ENCODE data around the gene CPED1.
"Not testable (repeated sequence)": the region's sequence is repeated elsewhere in the genome, so short reads cannot be mapped to it uniquely, and the experiment has no call there.

Gene CPED1

DNA sequence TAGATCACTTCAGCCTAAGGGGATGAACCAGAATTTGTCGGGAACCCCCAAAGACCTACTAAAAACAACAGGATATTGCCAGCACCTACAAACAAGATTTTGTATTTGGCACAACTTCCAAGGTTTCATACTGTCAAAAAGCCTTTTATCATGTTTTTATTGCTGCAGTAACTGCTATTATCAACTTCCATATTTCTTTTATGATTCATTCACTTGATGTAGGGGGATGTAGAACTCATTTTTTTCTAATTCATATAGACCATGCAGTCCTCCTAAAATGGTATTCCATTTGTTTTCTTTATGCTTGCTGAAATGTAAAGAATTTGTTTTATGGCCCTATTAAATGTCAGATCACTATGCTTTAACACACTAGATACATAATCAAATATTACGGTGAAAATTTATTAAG, 310.3 kb downstream of the CPED1 start:
- no peak for DNase-seq

DNA sequence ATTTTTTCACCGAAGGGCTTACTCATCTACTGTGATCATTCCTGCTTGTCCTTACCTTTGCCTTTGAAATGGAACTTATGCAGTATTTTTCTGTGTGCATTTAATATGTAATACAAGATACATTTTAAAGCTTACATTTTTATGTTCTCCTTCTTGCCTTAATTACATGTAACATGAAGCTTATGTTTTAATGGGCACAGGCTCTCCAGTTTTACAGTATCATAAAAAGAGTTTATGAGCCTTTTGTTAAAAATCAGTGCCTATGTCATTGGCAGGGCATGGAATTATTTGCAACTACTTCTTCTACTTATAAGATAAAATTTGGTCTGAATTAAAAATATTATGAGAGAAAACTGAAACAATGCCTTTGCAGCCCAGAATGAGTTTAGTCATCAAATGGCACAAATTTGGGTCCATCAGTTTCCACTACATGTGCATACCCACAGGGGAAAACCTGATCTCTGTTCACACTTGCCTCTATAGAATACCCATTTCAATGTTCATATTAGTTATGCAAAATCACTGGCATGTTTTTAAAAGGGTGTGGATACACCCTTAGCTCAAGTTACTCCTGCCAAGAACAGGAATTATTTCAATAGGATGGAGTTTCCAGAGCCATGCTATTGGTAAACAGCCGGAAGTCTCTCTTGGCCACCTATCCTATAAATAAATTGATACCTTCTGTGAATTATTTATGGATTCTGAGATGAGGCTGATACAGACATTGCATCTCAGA, 312.3 kb downstream of the CPED1 start:
- DNase-seq = no peak

DNA sequence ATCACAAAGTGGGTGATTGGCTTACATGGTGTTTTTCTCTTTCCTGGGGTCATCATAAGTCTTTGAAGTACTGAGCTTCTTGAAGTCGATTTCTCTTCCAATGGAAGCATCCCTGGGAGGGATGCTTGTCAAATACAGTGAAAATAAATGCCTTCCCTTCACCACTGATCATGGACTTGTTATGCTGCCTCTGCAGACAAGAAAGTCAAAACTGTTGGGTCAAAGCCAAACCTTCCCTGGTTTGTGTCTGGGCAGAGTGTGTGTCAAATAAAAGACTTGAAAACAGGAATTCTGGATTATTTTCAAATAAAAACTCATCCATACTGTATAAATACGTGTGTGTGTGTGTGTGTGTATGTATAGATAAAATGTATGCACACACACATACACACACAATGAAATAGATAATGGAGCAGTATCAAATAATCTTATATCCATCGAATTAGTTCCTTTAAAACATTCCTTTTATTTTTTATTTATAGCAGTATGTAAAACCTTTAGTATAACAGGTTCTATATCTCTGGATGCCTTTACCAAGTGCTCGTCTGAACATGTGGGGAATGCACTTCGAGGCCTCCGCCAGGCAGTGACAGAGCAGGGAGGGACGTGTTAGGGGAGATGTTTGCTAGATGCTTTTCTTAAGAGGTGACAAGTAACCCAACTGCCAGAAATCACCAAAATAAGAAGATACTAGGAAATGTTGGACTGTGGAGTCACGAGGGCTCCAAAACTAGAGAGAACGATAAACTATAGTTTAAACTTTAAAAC, 313.1 kb downstream of the CPED1 start:
- DNase-seq = no peak

- DNase-seq = no peak
These were observed 313.8 kb downstream of the CPED1 start for GRCh38 chr7:121302214-121302745.

- no peak for DNase-seq
These were observed 315.1 kb downstream of the CPED1 start for GRCh38 chr7:121303422-121304101.

- no peak for DNase-seq
These were observed 315.7 kb downstream of the CPED1 start for GRCh38 chr7:121304102-121304658.

GRCh38 chr7:121305109-121305508, 316.6 kb downstream of the CPED1 start:
- no peak for DNase-seq

- DNase-seq = no peak
These were observed 318.1 kb downstream of the CPED1 start for GRCh38 chr7:121306565-121306964.

DNA sequence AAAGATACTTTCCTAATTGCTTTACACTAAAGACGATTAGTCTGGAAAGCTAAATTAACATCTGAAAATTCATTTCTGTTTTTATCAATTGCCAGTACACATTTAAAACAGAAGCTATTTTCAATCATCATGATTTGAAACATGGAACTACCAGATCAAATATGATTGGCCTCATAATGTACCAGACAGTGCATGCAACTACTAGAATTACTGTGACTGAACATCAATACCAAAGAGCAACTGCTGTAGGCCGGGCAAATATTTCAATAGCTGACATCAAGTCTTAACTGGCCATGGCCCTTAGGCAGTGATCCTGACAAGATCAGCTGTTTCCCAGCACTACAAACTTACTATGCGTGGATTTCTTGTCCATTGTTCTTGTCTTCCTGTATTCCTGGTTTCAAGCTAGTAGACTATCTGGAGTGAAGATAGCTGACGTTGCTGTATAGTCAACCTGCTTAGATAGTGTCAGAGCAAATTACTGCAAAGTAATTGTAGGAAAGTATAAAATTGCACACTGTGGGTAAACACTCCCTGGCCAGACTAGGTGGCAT, 318.6 kb downstream of the CPED1 start:
- DNase-seq = no peak

- no peak for DNase-seq
These were observed 324.8 kb downstream of the CPED1 start for GRCh38 chr7:121313220-121313792.

DNA sequence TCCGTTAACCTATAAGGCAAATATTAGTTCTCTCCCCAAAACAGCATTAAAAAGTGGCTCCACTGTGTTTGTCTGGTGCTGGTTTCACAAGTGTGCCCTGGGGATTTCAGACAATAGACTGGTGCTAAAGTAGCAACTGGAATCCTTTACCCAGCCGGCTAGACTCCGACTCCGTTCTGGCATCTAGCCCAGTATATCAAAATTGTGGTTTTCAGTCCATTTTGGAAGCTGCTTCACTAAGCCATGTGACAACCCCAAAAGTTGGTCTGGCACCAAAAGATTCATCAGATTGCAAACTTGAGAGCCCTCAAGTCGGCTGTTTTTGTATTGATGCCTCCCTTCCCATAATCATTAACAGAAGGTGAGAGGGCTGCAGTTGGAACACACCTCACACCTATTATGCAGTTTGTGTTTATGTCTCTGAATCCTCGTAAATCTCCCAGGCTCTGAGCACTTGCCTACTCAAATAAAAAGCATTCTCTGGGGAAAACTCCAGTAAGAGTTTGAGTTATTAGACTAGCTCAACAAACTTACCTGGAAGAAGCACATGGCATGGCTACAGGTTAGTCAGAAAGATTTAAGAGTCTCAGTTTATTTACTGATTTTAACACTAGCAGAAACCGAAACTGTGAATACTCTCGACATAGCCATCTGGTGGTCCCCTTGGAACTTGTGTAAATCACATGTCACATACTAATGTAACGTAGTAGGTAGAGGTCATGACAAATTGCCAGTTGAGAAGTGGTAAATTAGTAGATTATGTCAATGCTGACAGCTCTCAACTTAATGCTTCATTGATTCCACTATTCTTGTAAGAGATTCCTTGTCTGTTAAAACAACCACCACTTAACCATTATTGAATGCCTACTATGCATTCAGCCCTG, 325.5 kb downstream of the CPED1 start:
- DNase-seq = no peak

- DNase-seq = not testable (repeated sequence)
These were observed 326.7 kb downstream of the CPED1 start for GRCh38 chr7:121315170-121315569.

DNA sequence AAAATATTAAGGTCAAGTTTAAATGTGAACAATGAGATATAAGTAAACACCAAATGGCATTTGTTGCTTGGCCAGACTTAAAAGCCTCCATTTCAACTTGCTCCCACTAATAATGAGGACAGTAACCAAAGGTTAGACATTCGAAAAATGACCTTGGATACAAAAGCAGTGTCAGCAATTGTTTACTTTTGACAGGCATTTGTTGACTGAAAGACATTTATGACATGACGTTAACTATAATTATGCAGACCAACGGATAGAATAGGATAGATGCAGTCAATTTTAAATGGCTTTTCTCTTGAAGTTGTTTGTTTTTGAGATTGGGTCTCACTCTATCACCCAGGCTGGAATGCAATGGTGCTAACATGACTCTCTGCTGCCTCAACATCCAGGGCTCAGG, 333.9 kb downstream of the CPED1 start:
- no peak for DNase-seq

- no peak for DNase-seq
These were observed 335.2 kb downstream of the CPED1 start for GRCh38 chr7:121323515-121324302.

DNA sequence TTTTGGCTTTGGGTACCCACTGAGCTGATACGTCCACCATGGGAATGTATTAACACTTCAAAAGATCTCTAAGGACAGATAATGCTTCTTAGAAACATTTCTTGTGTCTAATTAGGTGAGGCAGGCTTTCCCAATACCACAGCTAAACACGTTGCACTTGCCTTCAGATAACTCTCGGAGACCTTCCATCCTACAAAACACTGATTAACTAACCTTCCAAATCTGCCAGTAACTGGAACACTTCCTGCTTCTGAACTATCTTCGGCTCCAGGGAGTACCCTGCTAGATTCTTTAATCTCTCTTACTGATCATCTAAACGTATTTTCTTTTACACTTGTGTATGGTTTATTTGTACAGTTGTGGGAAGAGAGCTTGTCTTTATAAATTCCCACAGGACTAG, 339.2 kb downstream of the CPED1 start:
- no peak for DNase-seq

GRCh38 chr7:121328508-121329190, 340.1 kb downstream of the CPED1 start, which contains the start of gene WNT16:
TSS of gene WNT16 (plus strand) at chr7:121329000. CDS start at chr7:121329293, 293 bp downstream.
- DNase-seq = no peak

DNA sequence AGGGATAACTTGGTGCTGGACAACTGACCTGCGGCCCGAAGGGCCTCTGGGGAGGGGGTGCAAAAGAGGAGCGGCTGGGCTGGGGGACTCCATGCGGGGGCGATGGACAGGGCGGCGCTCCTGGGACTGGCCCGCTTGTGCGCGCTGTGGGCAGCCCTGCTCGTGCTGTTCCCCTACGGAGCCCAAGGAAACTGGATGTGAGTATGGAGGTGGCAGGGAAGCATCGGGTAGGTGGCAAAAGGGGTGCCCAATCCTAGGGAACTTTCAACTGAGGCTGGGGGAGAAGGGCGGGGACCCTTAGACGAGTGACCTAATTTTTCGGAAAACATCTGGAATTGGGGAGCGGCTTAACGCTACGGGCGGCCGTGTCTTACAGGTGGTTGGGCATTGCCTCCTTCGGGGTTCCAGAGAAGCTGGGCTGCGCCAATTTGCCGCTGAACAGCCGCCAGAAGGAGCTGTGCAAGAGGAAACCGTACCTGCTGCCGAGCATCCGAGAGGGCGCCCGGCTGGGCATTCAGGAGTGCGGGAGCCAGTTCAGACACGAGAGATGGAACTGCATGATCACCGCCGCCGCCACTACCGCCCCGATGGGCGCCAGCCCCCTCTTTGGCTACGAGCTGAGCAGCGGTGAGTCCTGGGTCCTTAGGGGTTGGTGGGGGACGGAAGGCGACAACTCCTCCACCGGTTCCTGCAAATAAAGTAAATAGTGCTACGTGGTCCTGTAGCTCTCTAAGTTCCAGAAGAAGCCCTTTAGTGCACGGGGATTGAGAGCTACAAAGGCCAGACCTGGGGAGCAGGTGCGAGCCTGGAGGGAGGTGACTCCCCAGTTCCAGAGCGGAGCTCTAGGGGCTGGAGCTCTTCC, 340.9 kb downstream of the CPED1 start:
- no peak for DNase-seq

GRCh38 chr7:121330053-121330833, 341.7 kb downstream of the CPED1 start:
- no peak for DNase-seq
